K562 (cell line): ENCODE data around the gene DGKZ. TPM values are rescaled to one million over a fixed set of nuclear protein-coding genes. Genes with fewer than 3 reads are reported as not detected.
A peak's percentile ranks its signal among the peaks of the same experiment; 100 is the strongest.

Source experiments
- C11orf30 ChIP-seq: fragments of 450-650 bp; IDR thresholded peaks from 2 replicates; pipeline ENCODE4 v1.6.1; 2016; ENCODE audit warnings: low read depth, mild to moderate bottlenecking
- CBX5 ChIP-seq: IDR thresholded peaks from 2 replicates; pipeline ENCODE4 v1.6.1; 2014; ENCODE audit warnings: low read depth, borderline replicate concordance
- CTCF ChIP-seq, 3 experiments: IDR thresholded peaks in 2 of 3; conservative IDR thresholded peaks in 1 of 3; 2 replicates each; pipeline ENCODE4 v1.5.1; 2011 to 2012; ENCODE audit warnings: low read length in 3 of 3, mild to moderate bottlenecking in 3 of 3, control low read depth in 2 of 3, improper control_type of control experiment in 1 of 3, inconsistent platforms in 1 of 3, low read depth in 1 of 3, mixed read lengths in 1 of 3, moderate library complexity in 1 of 3; ENCODE audit not compliant: insufficient read depth in 2 of 3
- E2F8 ChIP-seq: fragments of 450-650 bp; IDR thresholded peaks from 2 replicates; pipeline ENCODE4 v1.7.1; 2018; ENCODE audit warnings: mild to moderate bottlenecking, low read depth; ENCODE audit not compliant: partially characterized antibody
- MAX ChIP-seq: sonication (generic); formaldehyde crosslinking; IDR thresholded peaks from 2 replicates; pipeline ENCODE4 v1.9.0; 2022; ENCODE audit warnings: mild to moderate bottlenecking, missing genetic modification reagents
- PBX2 ChIP-seq, 2 experiments: IDR thresholded peaks in 1 of 2; conservative IDR thresholded peaks in 1 of 2; 2 replicates each; pipeline ENCODE4 v1.6.1; 2016; ENCODE audit warnings: low read depth in 2 of 2, mild to moderate bottlenecking in 1 of 2, missing compliant biosample characterization in 1 of 2, missing genetic modification characterization in 1 of 2, moderate library complexity in 1 of 2
- RAD21 ChIP-seq, 2 experiments: fragments of 250-450 bp in 1 of 2; fragments of 450-650 bp in 1 of 2; sonication (Bioruptor Pico) in 1 of 2; formaldehyde crosslinking in 1 of 2; IDR thresholded peaks in 1 of 2; conservative IDR thresholded peaks in 1 of 2; 2 replicates each; pipeline versions ENCODE4 v1.4.0 to v1.8.0; 2020 to 2022; ENCODE audit warnings: mild to moderate bottlenecking in 2 of 2, moderate library complexity in 1 of 2
- TAL1 ChIP-seq: fragments of 450-650 bp; IDR thresholded peaks from 2 replicates; pipeline ENCODE4 v1.6.1; 2016; ENCODE audit warnings: mild to moderate bottlenecking
- VEZF1 ChIP-seq: fragments of 200-800 bp; sonication (Bioruptor generic); IDR thresholded peaks from 2 replicates; pipeline ENCODE4 v1.6.1; 2017; ENCODE audit warnings: missing genetic modification characterization, missing compliant biosample characterization
- WHSC1 ChIP-seq: IDR thresholded peaks from one replicate; pipeline ENCODE4 v1.6.1; 2012; ENCODE audit warnings: low read length, control low read depth, inconsistent platforms
- polyA plus RNA-seq, 8 experiments: library from polyadenylated mRNA; depleted of rRNA in 4 of 8; stranded (reverse) in 5 of 8; unstranded in 3 of 8; fragments of >200 nt; fragmentation: Nextera tagmentation in 2 of 8; fragmentation: Illumina TruSeq in 1 of 8; extraction: Ambion mirVana in 2 of 8; extraction: Trizol in 1 of 8; gene quantifications; 2 replicates each; pipeline versions ENCODE4 v1.2.1 to v1.2.3, GENCODE V29; 2011 to 2014; ENCODE audit warnings: inconsistent platforms in 1 of 8, missing spikeins in 1 of 8
- total RNA-seq, 7 experiments: library from RNA; depleted of rRNA in 6 of 7; stranded (reverse); fragments of >200 nt in 6 of 7; fragmentation: Illumina TruSeq in 2 of 7; extraction: Trizol in 2 of 7; gene quantifications; 2 replicates each; pipeline versions ENCODE4 v1.2.1 to v1.2.3, GENCODE V29; 2011 to 2021; ENCODE audit warnings: low replicate concordance in 1 of 7
- TF ChIP-seq, protein P1 (sequence below): sonication (generic); formaldehyde crosslinking; IDR thresholded peaks from 2 replicates; pipeline ENCODE4 v1.4.0; 2020; ENCODE audit warnings: mild to moderate bottlenecking, missing genetic modification reagents
- TF ChIP-seq, protein P2 (sequence below): sonication (generic); formaldehyde crosslinking; IDR thresholded peaks from 2 replicates; pipeline ENCODE4 v1.8.0; 2022; ENCODE audit warnings: missing genetic modification reagents, mild to moderate bottlenecking, borderline replicate concordance

Gene DGKZ
- total and polyA plus RNA-seq, 9 of the 15 experiments (the other 6 are each of a cell fraction or from before 2014, with no cell fraction given) = 0.51 to 100 (median 44.2) TPM

DNA sequence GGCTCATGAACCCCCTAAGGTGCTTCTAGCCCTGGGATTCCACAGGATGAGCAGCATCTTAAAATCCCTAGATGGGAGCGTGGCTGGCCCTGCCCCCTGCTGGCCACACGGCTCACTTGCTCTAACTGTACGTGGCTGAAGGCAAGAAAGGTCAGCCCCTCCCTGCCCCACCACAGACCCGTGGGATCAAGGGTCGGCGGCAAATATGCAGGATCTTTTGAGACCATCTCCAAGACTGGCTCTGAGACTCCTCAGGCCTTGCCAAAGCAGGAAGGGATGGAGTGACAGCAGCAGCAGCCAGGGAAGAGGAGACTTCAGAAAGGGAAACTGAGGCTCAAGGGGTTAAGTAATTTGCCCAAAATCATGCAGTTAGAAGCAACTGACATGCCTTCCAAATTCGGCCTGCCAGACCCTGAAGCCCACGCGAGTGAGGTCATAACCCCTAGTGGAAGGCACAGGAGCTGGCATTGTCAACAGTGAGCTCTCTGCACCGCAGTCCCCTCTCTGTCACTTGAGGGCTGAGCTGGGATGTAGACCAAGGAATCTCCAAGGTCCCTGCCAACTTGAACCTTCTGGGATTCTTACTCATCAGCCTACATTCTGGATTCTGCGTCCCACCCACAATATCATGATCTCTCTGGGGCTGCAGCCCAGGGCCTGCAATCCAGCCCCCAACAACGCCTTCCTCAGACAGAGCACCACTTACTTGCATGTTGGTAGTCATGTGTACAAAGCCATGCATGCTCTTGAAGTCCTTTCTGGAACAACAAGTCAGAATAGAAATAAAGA lies 38.4 kb upstream of the DGKZ start (continued):
- TF ChIP-seq, protein P1, sequence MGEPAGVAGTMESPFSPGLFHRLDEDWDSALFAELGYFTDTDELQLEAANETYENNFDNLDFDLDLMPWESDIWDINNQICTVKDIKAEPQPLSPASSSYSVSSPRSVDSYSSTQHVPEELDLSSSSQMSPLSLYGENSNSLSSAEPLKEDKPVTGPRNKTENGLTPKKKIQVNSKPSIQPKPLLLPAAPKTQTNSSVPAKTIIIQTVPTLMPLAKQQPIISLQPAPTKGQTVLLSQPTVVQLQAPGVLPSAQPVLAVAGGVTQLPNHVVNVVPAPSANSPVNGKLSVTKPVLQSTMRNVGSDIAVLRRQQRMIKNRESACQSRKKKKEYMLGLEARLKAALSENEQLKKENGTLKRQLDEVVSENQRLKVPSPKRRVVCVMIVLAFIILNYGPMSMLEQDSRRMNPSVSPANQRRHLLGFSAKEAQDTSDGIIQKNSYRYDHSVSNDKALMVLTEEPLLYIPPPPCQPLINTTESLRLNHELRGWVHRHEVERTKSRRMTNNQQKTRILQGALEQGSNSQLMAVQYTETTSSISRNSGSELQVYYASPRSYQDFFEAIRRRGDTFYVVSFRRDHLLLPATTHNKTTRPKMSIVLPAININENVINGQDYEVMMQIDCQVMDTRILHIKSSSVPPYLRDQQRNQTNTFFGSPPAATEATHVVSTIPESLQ (CRISPR knock-in tag) = no peak
- TF ChIP-seq VEZF1 = peak; percentile 32; the same call in 1 of the 2 replicates
- TF ChIP-seq TAL1 = no peak
- peak; percentile 50; the same call in 1 of the 2 replicates for TF ChIP-seq MAX (CRISPR knock-in tag)
- no peak for TF ChIP-seq CBX5
- peak; percentile 84 to 90 for TF ChIP-seq RAD21 (CRISPR knock-in tag; conservative IDR thresholded peaks at IDR 0.05 in 1 of 2, IDR thresholded peaks at IDR 0.05 in 1 of 2)
- TF ChIP-seq C11orf30 = no peak
- no peak for TF ChIP-seq WHSC1
- TF ChIP-seq PBX2 (CRISPR knock-in tag; IDR thresholded peaks at IDR 0.05; ENCODE audit: low read depth) = no peak
- no peak for TF ChIP-seq PBX2 (tag; conservative IDR thresholded peaks at IDR 0.05; ENCODE audit: low read depth)
- TF ChIP-seq, protein P2, sequence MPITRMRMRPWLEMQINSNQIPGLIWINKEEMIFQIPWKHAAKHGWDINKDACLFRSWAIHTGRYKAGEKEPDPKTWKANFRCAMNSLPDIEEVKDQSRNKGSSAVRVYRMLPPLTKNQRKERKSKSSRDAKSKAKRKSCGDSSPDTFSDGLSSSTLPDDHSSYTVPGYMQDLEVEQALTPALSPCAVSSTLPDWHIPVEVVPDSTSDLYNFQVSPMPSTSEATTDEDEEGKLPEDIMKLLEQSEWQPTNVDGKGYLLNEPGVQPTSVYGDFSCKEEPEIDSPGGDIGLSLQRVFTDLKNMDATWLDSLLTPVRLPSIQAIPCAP (CRISPR knock-in tag) = no peak
- no peak for TF ChIP-seq E2F8
- TF ChIP-seq CTCF (IDR thresholded peaks at IDR 0.05 in 2 of 3, conservative IDR thresholded peaks at IDR 0.05 in 1 of 3; ENCODE audit: insufficient read depth in 2 of 3, low read depth in 1 of 3, low read length in 3 of 3) = peak; percentile 87 to 96 (median 91)
